ENCODE data around the gene ACVR2A.

The ACVR2A gene

DNA sequence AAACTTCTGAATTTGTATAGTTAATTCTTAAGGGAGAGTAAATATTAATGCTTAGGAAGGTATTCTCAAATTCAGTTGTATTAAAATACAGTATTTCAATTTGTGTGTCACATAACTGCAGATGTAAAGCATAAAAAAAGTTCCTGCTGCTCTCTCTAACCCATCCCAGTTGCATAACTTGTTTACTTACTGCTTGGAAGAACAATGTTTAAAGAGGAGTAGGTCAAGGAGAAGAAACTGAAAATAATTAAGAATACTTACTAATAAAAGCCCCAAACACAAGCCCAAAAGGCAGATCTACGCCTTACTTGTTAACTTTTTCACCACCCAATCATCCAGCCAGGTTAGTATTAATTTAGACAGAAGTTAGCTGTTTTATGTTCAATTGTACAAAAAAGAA is 94.5 kb downstream of the ACVR2A start:
- POLR2A ChIA-PET = no interaction called here
- CTCF ChIA-PET = interaction anchor here (1.4 kb wide), 1 partner anchor 570 kb away, joined by 6 read pairs; no protein-coding TSS in a partner anchor
- TF ChIP-seq, protein P1, sequence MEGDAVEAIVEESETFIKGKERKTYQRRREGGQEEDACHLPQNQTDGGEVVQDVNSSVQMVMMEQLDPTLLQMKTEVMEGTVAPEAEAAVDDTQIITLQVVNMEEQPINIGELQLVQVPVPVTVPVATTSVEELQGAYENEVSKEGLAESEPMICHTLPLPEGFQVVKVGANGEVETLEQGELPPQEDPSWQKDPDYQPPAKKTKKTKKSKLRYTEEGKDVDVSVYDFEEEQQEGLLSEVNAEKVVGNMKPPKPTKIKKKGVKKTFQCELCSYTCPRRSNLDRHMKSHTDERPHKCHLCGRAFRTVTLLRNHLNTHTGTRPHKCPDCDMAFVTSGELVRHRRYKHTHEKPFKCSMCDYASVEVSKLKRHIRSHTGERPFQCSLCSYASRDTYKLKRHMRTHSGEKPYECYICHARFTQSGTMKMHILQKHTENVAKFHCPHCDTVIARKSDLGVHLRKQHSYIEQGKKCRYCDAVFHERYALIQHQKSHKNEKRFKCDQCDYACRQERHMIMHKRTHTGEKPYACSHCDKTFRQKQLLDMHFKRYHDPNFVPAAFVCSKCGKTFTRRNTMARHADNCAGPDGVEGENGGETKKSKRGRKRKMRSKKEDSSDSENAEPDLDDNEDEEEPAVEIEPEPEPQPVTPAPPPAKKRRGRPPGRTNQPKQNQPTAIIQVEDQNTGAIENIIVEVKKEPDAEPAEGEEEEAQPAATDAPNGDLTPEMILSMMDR (IDR thresholded peaks at IDR 0.05; ENCODE audit: control extremely low read depth, extremely low read depth, low read depth, missing control alignments) = no peak
- no peak for DNase-seq (ENCODE audit: extremely low spot score)

DNA sequence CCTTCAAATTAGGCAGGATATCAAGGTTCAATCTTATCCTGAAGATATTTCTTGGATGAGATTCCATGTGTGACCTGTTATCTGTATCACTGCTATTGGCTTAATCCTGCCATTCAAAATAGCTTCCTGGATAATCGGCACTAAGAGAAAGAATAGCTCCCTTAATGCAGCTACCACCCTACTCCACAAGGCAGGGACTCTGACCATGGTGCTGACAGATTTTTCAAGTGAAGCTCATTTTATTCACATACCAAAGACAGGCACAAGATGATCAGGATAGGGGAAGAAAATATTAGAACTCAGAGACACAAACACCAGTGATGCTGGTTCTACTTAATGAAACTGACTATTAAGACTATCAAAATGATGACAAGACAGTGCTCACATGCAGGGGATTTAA is 100.8 kb downstream of the ACVR2A start:
- CTCF ChIA-PET = interaction anchor here (1.1 to 1.5 kb wide), 3 partner anchors 10 to 564 kb away, joined by 3 to 5 read pairs (median 4); no protein-coding TSS in a partner anchor
- DNase-seq (ENCODE audit: extremely low spot score) = no peak
- TF ChIP-seq, protein P1 (IDR thresholded peaks at IDR 0.05; ENCODE audit: control extremely low read depth, extremely low read depth, low read depth, missing control alignments) = no peak
- POLR2A ChIA-PET = no interaction called here

DNA sequence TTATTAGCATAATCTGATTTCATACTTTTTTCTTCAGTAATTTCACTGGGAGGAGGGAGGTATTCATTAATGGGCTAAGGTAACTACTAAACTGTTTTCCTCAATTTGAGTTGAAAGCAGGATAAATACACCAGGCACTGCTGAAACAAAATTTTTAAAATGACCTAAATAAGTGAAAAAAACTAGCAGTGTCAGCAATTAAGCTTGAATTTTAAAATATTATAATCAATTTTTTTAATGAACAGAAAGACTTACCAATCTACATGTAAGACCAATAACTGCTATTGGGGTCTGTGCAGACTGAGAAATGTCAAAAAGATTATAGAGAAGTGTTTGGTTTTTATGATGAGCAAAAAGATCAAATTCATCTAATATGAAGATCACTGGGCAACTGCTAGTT is 107.3 kb downstream of the ACVR2A start:
- CTCF ChIA-PET = no interaction called here
- DNase-seq (ENCODE audit: extremely low spot score) = no peak
- POLR2A ChIA-PET = no interaction called here
- TF ChIP-seq, protein P1 (IDR thresholded peaks at IDR 0.05; ENCODE audit: control extremely low read depth, extremely low read depth, low read depth, missing control alignments) = no peak

DNA sequence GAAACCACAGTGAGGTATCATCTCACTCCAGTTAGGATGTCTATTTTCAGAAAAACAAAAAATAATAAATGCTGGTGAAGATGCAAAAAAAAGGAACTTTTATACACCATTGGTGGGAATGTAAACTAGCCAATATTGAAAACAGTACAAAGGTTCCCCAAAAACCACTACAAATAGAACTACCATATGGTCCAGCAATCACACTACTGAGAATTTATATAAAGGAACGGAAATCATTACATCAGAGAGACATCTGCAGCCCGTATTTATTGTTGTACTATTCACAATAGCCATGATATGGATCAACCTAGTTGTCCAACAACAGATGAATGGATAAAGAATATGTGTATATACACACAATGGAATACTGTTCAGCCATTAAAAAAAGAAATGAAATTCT is 123.7 kb downstream of the ACVR2A start:
- CTCF ChIA-PET = no interaction called here
- DNase-seq (ENCODE audit: extremely low spot score) = no peak
- POLR2A ChIA-PET = no interaction called here
- TF ChIP-seq, protein P1 (IDR thresholded peaks at IDR 0.05; ENCODE audit: control extremely low read depth, extremely low read depth, low read depth, missing control alignments) = no peak

DNA sequence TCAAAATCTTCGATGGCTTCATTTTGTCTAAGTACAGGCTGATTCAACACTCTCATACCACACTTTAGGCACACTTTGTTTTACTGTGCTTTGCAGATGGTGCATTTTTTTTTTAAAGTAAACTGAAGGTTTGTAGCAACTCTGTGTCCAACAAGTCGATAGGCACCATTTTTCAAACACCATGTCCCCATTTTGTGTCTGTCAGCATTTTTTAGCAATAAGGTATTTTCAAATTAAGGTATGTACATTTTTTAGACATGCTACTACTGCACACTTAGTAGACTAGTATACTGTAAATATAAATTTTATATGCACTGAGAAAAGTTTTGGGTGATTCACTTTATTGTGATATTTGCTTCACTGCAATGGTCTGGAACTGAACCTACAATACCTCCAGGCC is 131.3 kb downstream of the ACVR2A start:
- no peak for DNase-seq (ENCODE audit: extremely low spot score)
- ChIA-PET CTCF (no interaction called here), POLR2A (no interaction called here)
- TF ChIP-seq, protein P1 (IDR thresholded peaks at IDR 0.05; ENCODE audit: control extremely low read depth, extremely low read depth, low read depth, missing control alignments) = no peak

DNA sequence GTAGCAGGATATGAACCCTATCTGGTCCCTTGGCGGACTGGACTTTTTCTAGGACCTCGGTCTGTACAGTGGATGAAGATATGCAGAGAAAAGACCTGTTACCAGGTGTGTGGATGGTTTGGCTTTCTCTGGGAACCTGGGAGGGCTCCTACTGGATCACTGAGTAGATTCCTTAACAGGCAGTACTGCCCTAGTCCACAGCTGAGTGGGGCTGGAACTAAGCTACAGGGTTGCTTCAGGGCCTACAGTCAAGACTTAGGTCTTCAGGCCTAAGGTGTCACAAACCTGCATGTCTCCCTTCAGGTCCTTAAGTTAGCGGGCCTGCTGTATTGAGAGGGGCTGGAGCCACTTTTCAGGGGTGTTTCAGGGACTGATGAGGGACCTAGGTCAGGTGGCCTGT is 132.8 kb downstream of the ACVR2A start:
- ChIA-PET POLR2A (no interaction called here), CTCF (interaction anchor here (1.0 kb wide), 1 partner anchor 483 kb away, joined by 3 read pairs; no protein-coding TSS in a partner anchor)
- no peak for DNase-seq (ENCODE audit: extremely low spot score)
- TF ChIP-seq, protein P1 (IDR thresholded peaks at IDR 0.05; ENCODE audit: control extremely low read depth, extremely low read depth, low read depth, missing control alignments) = no peak
